Fibroblast of the aortic adventitia (primary cell): ENCODE measurements around the gene BTBD1. TPM values are rescaled to one million over a fixed set of nuclear protein-coding genes. Genes with fewer than 3 reads are reported as not detected.
A peak's percentile ranks its signal among the peaks of the same experiment; 100 is the strongest.
"Not testable (repeated sequence)": the region's sequence is repeated elsewhere in the genome, so short reads cannot be mapped to it uniquely, and the experiment has no call there.

Experiments used
- DNase-seq: peaks from one replicate; pipeline ENCODE4 v3.0.0-alpha.2; 2010; ENCODE audit warnings: low read depth
- H3K4me3 ChIP-seq: 2 replicates; pipeline ENCODE4 v1.5.1; 2011; ENCODE audit warnings: low read depth, mild to moderate bottlenecking, control low read depth, low read length, moderate library complexity
- CTCF ChIP-seq: IDR thresholded peaks from 2 replicates; pipeline ENCODE4 v1.5.1; 2011; ENCODE audit warnings: mild to moderate bottlenecking, low read length, control low read depth, inconsistent platforms; ENCODE audit not compliant: insufficient read depth
- total RNA-seq: library from RNA; depleted of rRNA; stranded (reverse); fragments of >200 nt; gene quantifications from 2 replicates; pipeline ENCODE4 v1.2.3, GENCODE V29; 2012; ENCODE audit warnings: low replicate concordance

Gene BTBD1
- total RNA-seq, 1 donor = 102 TPM

DNA sequence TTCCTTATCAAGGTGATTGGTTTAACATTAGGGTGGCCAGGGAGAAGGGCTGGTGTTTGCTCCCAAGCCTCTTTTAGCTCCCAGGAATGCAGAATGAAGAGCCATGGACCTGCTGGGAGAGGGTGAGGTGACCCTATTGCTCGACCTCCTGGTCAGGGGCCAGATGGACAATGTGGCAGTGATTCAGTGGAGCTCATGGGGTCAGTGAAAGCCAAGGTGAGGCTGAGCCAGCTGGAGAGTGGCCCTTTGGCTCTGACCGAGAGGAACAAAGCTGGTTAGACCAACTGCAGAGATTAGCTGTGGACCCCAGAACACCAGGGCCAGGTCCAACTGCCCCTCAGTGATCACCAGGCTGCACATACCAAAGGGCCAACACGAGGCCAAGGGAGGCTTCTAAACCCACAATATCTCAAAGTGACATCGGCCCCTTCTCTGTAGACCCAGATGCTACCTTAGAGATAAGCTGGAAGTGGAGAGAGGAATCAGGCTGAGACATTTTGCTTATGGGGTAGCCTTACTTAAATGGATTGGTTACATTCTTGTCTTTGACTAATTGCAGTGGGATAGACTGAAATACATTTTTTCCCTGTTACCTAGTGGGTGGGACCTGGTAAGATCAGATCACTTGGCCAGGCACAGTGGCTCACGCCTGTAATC, 15.8 kb upstream of the BTBD1 start:
- no peak for TF ChIP-seq CTCF
- DNase-seq = no peak
- no peak overlapping the region for H3K4me3 ChIP-seq

DNA sequence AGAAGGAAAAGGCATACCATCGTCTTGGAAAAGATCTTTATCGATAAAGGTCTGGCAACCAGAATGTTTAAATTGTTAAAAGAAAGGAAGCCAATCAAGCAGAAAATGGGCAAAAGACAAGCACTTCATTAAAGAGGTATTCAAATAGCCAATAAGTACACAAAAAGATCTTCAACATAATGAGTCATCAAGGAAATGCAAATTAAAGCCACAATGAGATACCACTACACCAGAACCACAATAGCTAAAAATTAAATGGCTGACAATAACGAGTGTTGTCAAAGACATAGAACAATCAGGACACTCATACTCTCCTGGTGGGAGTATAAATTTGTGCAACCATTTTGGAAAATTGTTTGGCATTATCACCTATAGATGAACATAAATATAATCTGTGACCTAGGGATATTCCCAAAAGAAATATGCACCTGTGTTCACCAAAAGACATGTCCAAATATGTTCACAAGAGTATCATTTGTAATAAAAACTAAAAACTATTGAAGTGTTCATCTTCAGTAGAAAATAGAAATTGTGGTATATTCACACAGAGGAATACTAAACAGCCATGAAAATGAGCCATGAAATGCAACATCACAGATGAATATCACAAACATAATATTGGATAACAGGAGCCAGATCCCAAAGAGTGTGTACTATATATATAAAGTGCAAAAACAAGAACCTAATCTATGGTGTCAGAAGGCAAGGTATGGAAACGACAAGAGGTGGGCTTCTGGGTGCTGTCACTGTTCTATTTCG, 14.4 kb upstream of the BTBD1 start:
- no peak for TF ChIP-seq CTCF
- no peak for DNase-seq
- no peak overlapping the region for H3K4me3 ChIP-seq

- no peak for TF ChIP-seq CTCF
- no peak overlapping the region for H3K4me3 ChIP-seq
- DNase-seq = no peak
Observed at GRCh38 chr15:83078712-83079111, 11.7 kb upstream of the BTBD1 start.

- no peak for DNase-seq
- no peak overlapping the region for H3K4me3 ChIP-seq
- no peak for TF ChIP-seq CTCF
Observed at GRCh38 chr15:83077491-83078230, 10.6 kb upstream of the BTBD1 start.

DNA sequence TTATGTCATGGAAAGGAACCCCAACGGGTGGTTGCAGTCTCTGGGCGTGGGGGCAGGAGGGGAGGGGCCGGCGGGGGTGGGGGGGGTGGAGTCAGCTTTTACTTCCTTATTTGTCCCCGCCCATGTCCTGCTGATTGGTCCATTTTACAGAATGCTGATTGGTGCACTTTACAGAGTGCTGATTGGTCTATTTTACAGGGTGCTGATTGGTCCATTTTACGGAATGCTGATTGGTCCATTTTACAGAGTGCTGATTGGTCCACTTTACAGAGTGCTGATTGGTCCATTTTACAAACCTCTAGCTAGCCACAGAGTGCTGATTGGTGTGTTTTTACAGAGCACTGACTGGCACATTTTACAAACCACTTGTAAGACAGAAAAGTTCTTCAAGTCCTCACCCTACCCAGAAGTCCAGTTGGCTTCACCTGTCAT, 2.2 kb upstream of the BTBD1 start:
- peak; percentile 17 for DNase-seq

DNA sequence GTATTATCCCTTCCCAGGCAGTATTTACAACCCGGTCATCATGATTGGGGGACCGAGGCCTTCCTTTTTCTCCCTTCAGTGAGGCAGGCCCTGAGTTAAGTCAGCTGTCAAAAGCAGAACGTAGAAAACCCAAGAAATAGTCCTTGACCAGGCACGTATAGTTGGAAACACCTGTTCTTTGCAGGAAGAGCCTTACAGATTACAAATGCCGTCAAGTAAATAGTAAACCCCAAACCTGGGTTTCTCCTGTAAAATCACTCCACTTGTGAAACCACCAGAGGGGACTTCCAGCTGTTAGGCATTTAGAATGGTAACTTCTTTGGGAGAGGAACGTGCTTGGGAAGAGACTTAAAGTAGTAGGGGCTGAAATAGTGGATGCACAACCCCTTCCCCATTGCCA, 1.0 kb upstream of the BTBD1 start:
- TF ChIP-seq CTCF = no peak
- no peak for DNase-seq
- no peak overlapping the region for H3K4me3 ChIP-seq

More for the DNA sequence above, 2.2 kb upstream of the BTBD1 start:
- H3K4me3 ChIP-seq = not testable (repeated sequence)

GRCh38 chr15:83067638-83067962, 548 bp upstream of the BTBD1 start:
- TF ChIP-seq CTCF = no peak
- peak overlapping the region; percentile 58 for H3K4me3 ChIP-seq
- no peak for DNase-seq
